Activated CD4-positive, alpha-beta T cell treated with anti-CD3 and anti-CD28 coated beads, Interleukin-2, amount 50 U/mL, for 48 hours (primary cell): ENCODE data around the gene CD244.
A peak's percentile ranks its signal among the peaks of the same experiment; 100 is the strongest.

Experiments used
- DNase-seq, 2 experiments: peaks; one replicate each; pipeline ENCODE4 v3.0.0-alpha.2; 2020

Gene CD244

GRCh38 chr1:160841079-160841478, 21.6 kb downstream of the CD244 start:
- no peak for DNase-seq

GRCh38 chr1:160839746-160840145, 22.9 kb downstream of the CD244 start:
- no peak for DNase-seq

GRCh38 chr1:160838888-160839287, 23.8 kb downstream of the CD244 start:
- no peak for DNase-seq

GRCh38 chr1:160837558-160838205, 25.0 kb downstream of the CD244 start:
- peak; percentile 72 to 78 for DNase-seq

- DNase-seq = no peak
These were observed 25.6 kb downstream of the CD244 start for GRCh38 chr1:160836981-160837557.

- DNase-seq = no peak
These were observed 26.1 kb downstream of the CD244 start for GRCh38 chr1:160836561-160836960.

GRCh38 chr1:160835751-160836150, 26.9 kb downstream of the CD244 start:
- no peak for DNase-seq

- peak; percentile 22 to 48 for DNase-seq
These were observed 27.6 kb downstream of the CD244 start for GRCh38 chr1:160834945-160835565.

- DNase-seq = peak; percentile 83 to 88
These were observed 32.1 kb downstream of the CD244 start for GRCh38 chr1:160830321-160831153.

- DNase-seq = no peak
These were observed 32.9 kb downstream of the CD244 start for GRCh38 chr1:160829766-160830165.

- no peak for DNase-seq
These were observed 35.3 kb downstream of the CD244 start for GRCh38 chr1:160827418-160827817.

GRCh38 chr1:160826546-160826945, 36.1 kb downstream of the CD244 start:
- no peak for DNase-seq

GRCh38 chr1:160823296-160823695, 39.4 kb downstream of the CD244 start:
- no peak for DNase-seq

GRCh38 chr1:160821627-160822026, 41.1 kb downstream of the CD244 start:
- no peak for DNase-seq

- no peak for DNase-seq
These were observed 43.5 kb downstream of the CD244 start for GRCh38 chr1:160819186-160819585.

GRCh38 chr1:160818207-160818937, 44.3 kb downstream of the CD244 start:
- no peak for DNase-seq

- no peak for DNase-seq
These were observed 47.8 kb downstream of the CD244 start for GRCh38 chr1:160814856-160815255.

- DNase-seq = no peak
These were observed 48.4 kb downstream of the CD244 start for GRCh38 chr1:160814316-160814715.

GRCh38 chr1:160813215-160813614, 49.5 kb downstream of the CD244 start:
- no peak for DNase-seq

- DNase-seq = no peak
These were observed 51.5 kb downstream of the CD244 start for GRCh38 chr1:160811147-160811546.

- no peak for DNase-seq
These were observed 52.2 kb downstream of the CD244 start for GRCh38 chr1:160810486-160810885.

GRCh38 chr1:160808289-160808688, 54.4 kb downstream of the CD244 start:
- DNase-seq = no peak

- no peak for DNase-seq
These were observed 54.9 kb downstream of the CD244 start for GRCh38 chr1:160807738-160808137.
